GM23338 (cell line): ENCODE data around the gene WDR26. TPM values are rescaled to one million over a fixed set of nuclear protein-coding genes. Genes with fewer than 3 reads are reported as not detected.

Source experiments
- ATAC-seq: fragments of 200-7000 bp; cut with Tn5 transposase; 3 replicates; pipeline ENCODE4 v1.9.1; 2020
- DNase-seq: peaks from one replicate; pipeline ENCODE4 v3.0.0-alpha.2; 2015; ENCODE audit warnings: low spot score
- H2AFZ ChIP-seq: fragments of 200-600 bp; sonication (generic); 2 replicates; pipeline ENCODE4 v1.8.0; 2016; ENCODE audit warnings: antibody characterized with exemption, mild to moderate bottlenecking, moderate library complexity
- H3F3A ChIP-seq: fragments of 200-600 bp; sonication (generic); replicated peaks from 2 replicates; pipeline ENCODE4 v1.8.0; 2017; ENCODE audit warnings: antibody characterized with exemption, mixed run types, low read depth
- H3K27ac ChIP-seq: fragments of 200-600 bp; sonication (generic); 2 replicates; pipeline ENCODE4 v1.6.1; 2016; ENCODE audit warnings: low read depth
- H3K27me3 ChIP-seq: fragments of 200-600 bp; sonication (generic); 2 replicates; pipeline ENCODE4 v1.8.0; 2016; ENCODE audit warnings: mild to moderate bottlenecking, mixed run types, moderate library complexity; ENCODE audit not compliant: insufficient read depth
- H3K36me3 ChIP-seq: fragments of 200-600 bp; sonication (generic); 2 replicates; pipeline ENCODE4 v1.8.0; 2016; ENCODE audit warnings: mild to moderate bottlenecking; ENCODE audit not compliant: insufficient read depth
- H3K4me1 ChIP-seq: fragments of 200-600 bp; sonication (generic); 2 replicates; pipeline ENCODE4 v1.8.0; 2016; ENCODE audit warnings: mild to moderate bottlenecking, moderate library complexity; ENCODE audit not compliant: insufficient read depth
- H3K4me2 ChIP-seq: fragments of 200-600 bp; sonication (generic); 2 replicates; pipeline ENCODE4 v1.7.1; 2017; ENCODE audit warnings: mixed run types
- H3K4me3 ChIP-seq: fragments of 200-600 bp; sonication (generic); 2 replicates; pipeline ENCODE4 v1.6.1; 2016; ENCODE audit warnings: mixed run types
- H3K79me2 ChIP-seq: fragments of 200-600 bp; sonication (generic); replicated peaks from 2 replicates; pipeline ENCODE4 v1.8.0; 2017; ENCODE audit warnings: mild to moderate bottlenecking; ENCODE audit not compliant: insufficient read depth
- H3K9me2 ChIP-seq: fragments of 200-600 bp; sonication (generic); 2 replicates; pipeline ENCODE4 v1.8.0; 2017; ENCODE audit not compliant: insufficient read depth
- H4K20me1 ChIP-seq: fragments of 200-600 bp; sonication (generic); replicated peaks from 2 replicates; pipeline ENCODE4 v1.8.0; 2017; ENCODE audit warnings: mild to moderate bottlenecking; ENCODE audit not compliant: insufficient read depth
- H3K27ac Mint-ChIP-seq: 2 replicates; pipeline ENCODE4 v1.8.0; 2020; ENCODE audit warnings: inconsistent platforms, mild to moderate bottlenecking, moderate library complexity, mixed read lengths
- H3K27me3 Mint-ChIP-seq: 3 replicates; pipeline ENCODE4 v1.8.0; 2022; ENCODE audit warnings: low read depth, mild to moderate bottlenecking, moderate library complexity, mixed read lengths, inconsistent platforms; ENCODE audit not compliant: insufficient read depth, poor library complexity
- H3K36me3 Mint-ChIP-seq: 3 replicates; pipeline ENCODE4 v1.8.0; 2021; ENCODE audit warnings: low read depth, mild to moderate bottlenecking, inconsistent platforms, moderate library complexity, mixed read lengths
- H3K4me1 Mint-ChIP-seq: 3 replicates; pipeline ENCODE4 v1.8.0; 2020; ENCODE audit warnings: mild to moderate bottlenecking, inconsistent platforms, mixed read lengths
- H3K4me3 Mint-ChIP-seq: 3 replicates; pipeline ENCODE4 v1.8.0; 2021; ENCODE audit warnings: moderate library complexity, mild to moderate bottlenecking, inconsistent platforms, mixed read lengths
- H3K9me3 Mint-ChIP-seq: 3 replicates; pipeline ENCODE4 v1.8.0; 2020; ENCODE audit warnings: moderate library complexity, mild to moderate bottlenecking, inconsistent platforms, mixed read lengths
- EZH2 ChIP-seq: fragments of 200-600 bp; sonication (generic); IDR thresholded peaks from one replicate; pipeline ENCODE4 v1.8.0; 2017; ENCODE audit warnings: antibody characterized with exemption, mild to moderate bottlenecking, low read depth; ENCODE audit not compliant: unreplicated experiment
- EZH2phosphoT487 ChIP-seq: fragments of 200-600 bp; sonication (generic); IDR thresholded peaks from one replicate; pipeline ENCODE4 v1.8.1; 2018; ENCODE audit warnings: antibody characterized with exemption; ENCODE audit not compliant: unreplicated experiment
- JUNB ChIP-seq: IDR thresholded peaks from one replicate; pipeline ENCODE4 v1.6.1; 2016; ENCODE audit warnings: antibody characterized with exemption; ENCODE audit not compliant: unreplicated experiment
- NANOG ChIP-seq: IDR thresholded peaks from 2 replicates; pipeline ENCODE4 v1.6.1; 2016; ENCODE audit warnings: antibody characterized with exemption, borderline replicate concordance
- POLR2AphosphoS5 ChIP-seq: IDR thresholded peaks from 2 replicates; pipeline ENCODE4 v1.6.1; 2016; ENCODE audit warnings: antibody characterized with exemption, low read depth
- STAT1 ChIP-seq: IDR thresholded peaks from one replicate; pipeline ENCODE4 v1.6.1; 2016; ENCODE audit warnings: antibody characterized with exemption; ENCODE audit not compliant: unreplicated experiment
- ZNF114 ChIP-seq: fragments of 250-450 bp; sonication (Bioruptor Pico); IDR thresholded peaks from 2 replicates; pipeline ENCODE4 v1.5.0; 2020; ENCODE audit warnings: mild to moderate bottlenecking, moderate library complexity
- ZNF331 ChIP-seq: fragments of 250-450 bp; sonication (Bioruptor Pico); IDR thresholded peaks from 2 replicates; pipeline ENCODE4 v1.5.0; 2020; ENCODE audit warnings: low read depth, mild to moderate bottlenecking, moderate library complexity
- ZNF462 ChIP-seq: fragments of 250-450 bp; sonication (Bioruptor Pico); IDR thresholded peaks from 2 replicates; pipeline ENCODE4 v1.5.0; 2020; ENCODE audit warnings: mild to moderate bottlenecking, moderate library complexity
- polyA plus RNA-seq: library from polyadenylated mRNA; unstranded; fragments of >200 nt; fragmentation: Nextera tagmentation; extraction: Ambion mirVana; gene quantifications from 2 replicates; pipeline ENCODE4 v1.2.1, GENCODE V29; 2016
- total RNA-seq: library from RNA; depleted of rRNA; stranded (reverse); fragments of >200 nt; shearing (Covaris generic); gene quantifications from 2 replicates; pipeline ENCODE4 v1.2.3, GENCODE V29; 2014
- TF ChIP-seq, protein P1 (sequence below): IDR thresholded peaks from 2 replicates; pipeline ENCODE4 v1.6.1; 2016; ENCODE audit warnings: antibody characterized with exemption
- TF ChIP-seq, protein P2 (sequence below), 2 experiments: fragments of 200-600 bp in 1 of 2; sonication (generic) in 1 of 2; conservative IDR thresholded peaks; 2 replicates each; pipeline versions ENCODE4 v1.5.1 to v1.6.1; 2016 to 2017; ENCODE audit warnings: antibody characterized with exemption in 2 of 2, low read depth in 2 of 2, mild to moderate bottlenecking in 2 of 2, moderate library complexity in 1 of 2
- TF ChIP-seq, protein P3 (sequence below): IDR thresholded peaks from one replicate; pipeline ENCODE4 v1.6.1; 2018; ENCODE audit warnings: antibody characterized with exemption; ENCODE audit not compliant: unreplicated experiment

WDR26 gene
- total and polyA plus RNA-seq, 2 experiments from 2014 or later, result 16.9 to 74.6 TPM

GRCh38 chr1:224381880-224382548, 52.6 kb downstream of the WDR26 start:
- no peaks in the 10 kb centered on the region for H3K4me1 Mint-ChIP-seq

More at GRCh38 chr1:224381880-224382548, 52.6 kb downstream of the WDR26 start:
- no peaks in the 10 kb centered on the region for H3K9me2 ChIP-seq
- DNase-seq, result no peak
- Mint-ChIP-seq H3K4me3 (no peak overlapping the region), H3K9me3 (no peaks in the 10 kb centered on the region), H3K27me3 (no peaks in the 10 kb centered on the region), H3K36me3 (peaks cover 15% of the 10 kb centered on the region), H3K27ac (no peak overlapping the region)
- H3K4me2 ChIP-seq, result no peak overlapping the region
- ATAC-seq, result no peak
- H3K27ac ChIP-seq, result peak overlapping the region; percentile 72; the same call in 1 of the 2 replicates
- TF ChIP-seq STAT1 (no peak), ZNF331 (CRISPR knock-in tag) (no peak), NANOG (no peak), POLR2AphosphoS5 (no peak), EZH2phosphoT487 (no peak), EZH2 (no peak), ZNF462 (CRISPR knock-in tag) (no peak), JUNB (no peak), ZNF114 (CRISPR knock-in tag) (no peak)
- TF ChIP-seq, protein P1, sequence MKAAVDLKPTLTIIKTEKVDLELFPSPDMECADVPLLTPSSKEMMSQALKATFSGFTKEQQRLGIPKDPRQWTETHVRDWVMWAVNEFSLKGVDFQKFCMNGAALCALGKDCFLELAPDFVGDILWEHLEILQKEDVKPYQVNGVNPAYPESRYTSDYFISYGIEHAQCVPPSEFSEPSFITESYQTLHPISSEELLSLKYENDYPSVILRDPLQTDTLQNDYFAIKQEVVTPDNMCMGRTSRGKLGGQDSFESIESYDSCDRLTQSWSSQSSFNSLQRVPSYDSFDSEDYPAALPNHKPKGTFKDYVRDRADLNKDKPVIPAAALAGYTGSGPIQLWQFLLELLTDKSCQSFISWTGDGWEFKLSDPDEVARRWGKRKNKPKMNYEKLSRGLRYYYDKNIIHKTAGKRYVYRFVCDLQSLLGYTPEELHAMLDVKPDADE, result no peak
- TF ChIP-seq, protein P2, sequence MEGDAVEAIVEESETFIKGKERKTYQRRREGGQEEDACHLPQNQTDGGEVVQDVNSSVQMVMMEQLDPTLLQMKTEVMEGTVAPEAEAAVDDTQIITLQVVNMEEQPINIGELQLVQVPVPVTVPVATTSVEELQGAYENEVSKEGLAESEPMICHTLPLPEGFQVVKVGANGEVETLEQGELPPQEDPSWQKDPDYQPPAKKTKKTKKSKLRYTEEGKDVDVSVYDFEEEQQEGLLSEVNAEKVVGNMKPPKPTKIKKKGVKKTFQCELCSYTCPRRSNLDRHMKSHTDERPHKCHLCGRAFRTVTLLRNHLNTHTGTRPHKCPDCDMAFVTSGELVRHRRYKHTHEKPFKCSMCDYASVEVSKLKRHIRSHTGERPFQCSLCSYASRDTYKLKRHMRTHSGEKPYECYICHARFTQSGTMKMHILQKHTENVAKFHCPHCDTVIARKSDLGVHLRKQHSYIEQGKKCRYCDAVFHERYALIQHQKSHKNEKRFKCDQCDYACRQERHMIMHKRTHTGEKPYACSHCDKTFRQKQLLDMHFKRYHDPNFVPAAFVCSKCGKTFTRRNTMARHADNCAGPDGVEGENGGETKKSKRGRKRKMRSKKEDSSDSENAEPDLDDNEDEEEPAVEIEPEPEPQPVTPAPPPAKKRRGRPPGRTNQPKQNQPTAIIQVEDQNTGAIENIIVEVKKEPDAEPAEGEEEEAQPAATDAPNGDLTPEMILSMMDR (conservative IDR thresholded peaks at IDR 0.05; ENCODE audit: low read depth in 2 of 2), result no peak
- TF ChIP-seq, protein P3, sequence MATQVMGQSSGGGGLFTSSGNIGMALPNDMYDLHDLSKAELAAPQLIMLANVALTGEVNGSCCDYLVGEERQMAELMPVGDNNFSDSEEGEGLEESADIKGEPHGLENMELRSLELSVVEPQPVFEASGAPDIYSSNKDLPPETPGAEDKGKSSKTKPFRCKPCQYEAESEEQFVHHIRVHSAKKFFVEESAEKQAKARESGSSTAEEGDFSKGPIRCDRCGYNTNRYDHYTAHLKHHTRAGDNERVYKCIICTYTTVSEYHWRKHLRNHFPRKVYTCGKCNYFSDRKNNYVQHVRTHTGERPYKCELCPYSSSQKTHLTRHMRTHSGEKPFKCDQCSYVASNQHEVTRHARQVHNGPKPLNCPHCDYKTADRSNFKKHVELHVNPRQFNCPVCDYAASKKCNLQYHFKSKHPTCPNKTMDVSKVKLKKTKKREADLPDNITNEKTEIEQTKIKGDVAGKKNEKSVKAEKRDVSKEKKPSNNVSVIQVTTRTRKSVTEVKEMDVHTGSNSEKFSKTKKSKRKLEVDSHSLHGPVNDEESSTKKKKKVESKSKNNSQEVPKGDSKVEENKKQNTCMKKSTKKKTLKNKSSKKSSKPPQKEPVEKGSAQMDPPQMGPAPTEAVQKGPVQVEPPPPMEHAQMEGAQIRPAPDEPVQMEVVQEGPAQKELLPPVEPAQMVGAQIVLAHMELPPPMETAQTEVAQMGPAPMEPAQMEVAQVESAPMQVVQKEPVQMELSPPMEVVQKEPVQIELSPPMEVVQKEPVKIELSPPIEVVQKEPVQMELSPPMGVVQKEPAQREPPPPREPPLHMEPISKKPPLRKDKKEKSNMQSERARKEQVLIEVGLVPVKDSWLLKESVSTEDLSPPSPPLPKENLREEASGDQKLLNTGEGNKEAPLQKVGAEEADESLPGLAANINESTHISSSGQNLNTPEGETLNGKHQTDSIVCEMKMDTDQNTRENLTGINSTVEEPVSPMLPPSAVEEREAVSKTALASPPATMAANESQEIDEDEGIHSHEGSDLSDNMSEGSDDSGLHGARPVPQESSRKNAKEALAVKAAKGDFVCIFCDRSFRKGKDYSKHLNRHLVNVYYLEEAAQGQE, result no peak
- no peaks in the 10 kb centered on the region for H3K27me3 ChIP-seq
- no peaks in the 10 kb centered on the region for H3K4me1 ChIP-seq
- H3K36me3 ChIP-seq, result peaks cover 8% of the 10 kb centered on the region
- peaks cover 10% of the 10 kb centered on the region; the same call in 1 of the 2 replicates for H3F3A ChIP-seq
- H3K4me3 ChIP-seq, result no peak overlapping the region
- no peak overlapping the region for H2AFZ ChIP-seq
- H3K79me2 ChIP-seq, result no peaks in the 10 kb centered on the region
- no peaks in the 10 kb centered on the region for H4K20me1 ChIP-seq
